ENCODE data around the gene HARS1.

DNA sequence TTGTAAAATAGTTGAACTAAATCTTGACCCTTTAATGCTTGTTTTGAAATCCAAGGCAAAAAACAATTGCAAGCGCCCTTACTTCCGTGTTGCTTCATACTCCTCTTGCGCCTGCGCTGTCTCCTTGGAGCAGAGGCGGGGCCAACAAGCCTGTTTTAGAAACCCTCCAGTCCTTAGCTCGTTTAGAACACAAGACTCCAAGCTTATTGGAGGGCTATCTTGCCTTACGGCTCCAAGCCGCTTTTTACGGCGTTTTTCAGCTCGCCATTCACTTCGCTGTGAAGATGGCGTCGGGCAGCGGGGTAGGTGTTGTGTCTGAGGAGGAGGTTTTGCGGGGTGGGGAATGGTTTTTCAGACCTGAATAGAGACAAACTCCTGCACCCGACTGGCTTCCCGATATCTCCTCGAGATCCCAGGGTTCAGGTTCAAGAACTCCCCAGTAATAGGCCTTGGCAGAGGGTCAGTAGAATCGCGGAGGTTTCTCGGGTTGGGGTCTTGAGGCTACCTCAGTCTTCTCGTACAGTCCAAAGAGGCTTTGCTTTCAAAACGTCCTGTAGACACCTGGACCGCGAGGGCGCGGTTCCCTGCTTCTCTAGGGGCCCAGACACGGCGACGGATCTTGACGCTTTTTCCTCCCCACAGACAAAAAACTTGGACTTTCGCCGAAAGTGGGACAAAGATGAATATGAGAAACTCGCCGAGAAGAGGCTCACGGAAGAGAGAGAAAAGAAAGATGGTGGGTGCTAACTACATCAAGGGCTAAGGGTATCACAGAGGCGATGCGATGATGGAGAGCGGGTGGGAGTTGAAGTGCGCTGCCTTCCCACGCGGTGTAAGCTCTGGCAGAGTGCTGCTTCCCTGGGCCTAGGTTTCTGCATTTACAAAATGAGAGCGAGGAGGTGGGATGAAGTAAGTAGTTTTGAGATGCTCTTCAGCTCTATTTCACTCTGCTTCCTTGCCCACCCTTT, 9.3 kb upstream of the HARS1 start, which contains the start of gene ZMAT2:
- TF ChIP-seq, protein P1, sequence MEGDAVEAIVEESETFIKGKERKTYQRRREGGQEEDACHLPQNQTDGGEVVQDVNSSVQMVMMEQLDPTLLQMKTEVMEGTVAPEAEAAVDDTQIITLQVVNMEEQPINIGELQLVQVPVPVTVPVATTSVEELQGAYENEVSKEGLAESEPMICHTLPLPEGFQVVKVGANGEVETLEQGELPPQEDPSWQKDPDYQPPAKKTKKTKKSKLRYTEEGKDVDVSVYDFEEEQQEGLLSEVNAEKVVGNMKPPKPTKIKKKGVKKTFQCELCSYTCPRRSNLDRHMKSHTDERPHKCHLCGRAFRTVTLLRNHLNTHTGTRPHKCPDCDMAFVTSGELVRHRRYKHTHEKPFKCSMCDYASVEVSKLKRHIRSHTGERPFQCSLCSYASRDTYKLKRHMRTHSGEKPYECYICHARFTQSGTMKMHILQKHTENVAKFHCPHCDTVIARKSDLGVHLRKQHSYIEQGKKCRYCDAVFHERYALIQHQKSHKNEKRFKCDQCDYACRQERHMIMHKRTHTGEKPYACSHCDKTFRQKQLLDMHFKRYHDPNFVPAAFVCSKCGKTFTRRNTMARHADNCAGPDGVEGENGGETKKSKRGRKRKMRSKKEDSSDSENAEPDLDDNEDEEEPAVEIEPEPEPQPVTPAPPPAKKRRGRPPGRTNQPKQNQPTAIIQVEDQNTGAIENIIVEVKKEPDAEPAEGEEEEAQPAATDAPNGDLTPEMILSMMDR (IDR thresholded peaks at IDR 0.05): no peak
- TF ChIP-seq, protein P2, sequence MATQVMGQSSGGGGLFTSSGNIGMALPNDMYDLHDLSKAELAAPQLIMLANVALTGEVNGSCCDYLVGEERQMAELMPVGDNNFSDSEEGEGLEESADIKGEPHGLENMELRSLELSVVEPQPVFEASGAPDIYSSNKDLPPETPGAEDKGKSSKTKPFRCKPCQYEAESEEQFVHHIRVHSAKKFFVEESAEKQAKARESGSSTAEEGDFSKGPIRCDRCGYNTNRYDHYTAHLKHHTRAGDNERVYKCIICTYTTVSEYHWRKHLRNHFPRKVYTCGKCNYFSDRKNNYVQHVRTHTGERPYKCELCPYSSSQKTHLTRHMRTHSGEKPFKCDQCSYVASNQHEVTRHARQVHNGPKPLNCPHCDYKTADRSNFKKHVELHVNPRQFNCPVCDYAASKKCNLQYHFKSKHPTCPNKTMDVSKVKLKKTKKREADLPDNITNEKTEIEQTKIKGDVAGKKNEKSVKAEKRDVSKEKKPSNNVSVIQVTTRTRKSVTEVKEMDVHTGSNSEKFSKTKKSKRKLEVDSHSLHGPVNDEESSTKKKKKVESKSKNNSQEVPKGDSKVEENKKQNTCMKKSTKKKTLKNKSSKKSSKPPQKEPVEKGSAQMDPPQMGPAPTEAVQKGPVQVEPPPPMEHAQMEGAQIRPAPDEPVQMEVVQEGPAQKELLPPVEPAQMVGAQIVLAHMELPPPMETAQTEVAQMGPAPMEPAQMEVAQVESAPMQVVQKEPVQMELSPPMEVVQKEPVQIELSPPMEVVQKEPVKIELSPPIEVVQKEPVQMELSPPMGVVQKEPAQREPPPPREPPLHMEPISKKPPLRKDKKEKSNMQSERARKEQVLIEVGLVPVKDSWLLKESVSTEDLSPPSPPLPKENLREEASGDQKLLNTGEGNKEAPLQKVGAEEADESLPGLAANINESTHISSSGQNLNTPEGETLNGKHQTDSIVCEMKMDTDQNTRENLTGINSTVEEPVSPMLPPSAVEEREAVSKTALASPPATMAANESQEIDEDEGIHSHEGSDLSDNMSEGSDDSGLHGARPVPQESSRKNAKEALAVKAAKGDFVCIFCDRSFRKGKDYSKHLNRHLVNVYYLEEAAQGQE (IDR thresholded peaks at IDR 0.05; ENCODE audit: insufficient read depth in 1 of 2, low read depth in 2 of 2, low read length in 1 of 2): peak in 1 of 2 experiments; percentile 28; a peak in 1 of 4 replicates
- TF ChIP-seq TCF7L2 (IDR thresholded peaks at IDR 0.05; ENCODE audit: low read depth, low read length): 0 out of 2 replicates have a peak, but pooled peaks have one; percentile 15
- TF ChIP-seq POLR2AphosphoS5 (IDR thresholded peaks at IDR 0.05; ENCODE audit: low read depth, low read length): peak; percentile 94
- TF ChIP-seq SIN3A (IDR thresholded peaks at IDR 0.05; ENCODE audit: borderline replicate concordance, insufficient read depth, low read depth, low read length): no peak; the same call in 1 of the 2 replicates
